Body of pancreas (tissue), 4 donors: ENCODE results near the gene ZNF837. TPM values are rescaled to one million over a fixed set of nuclear protein-coding genes. Genes with fewer than 3 reads are reported as not detected.

Experiments
- ATAC-seq: fragments of 150-250 bp; one replicate; pipeline ENCODE4 v1.9.1; 2016
- DNase-seq, 4 donors: peaks; one replicate each; pipeline ENCODE4 v3.0.0-alpha.2; 2019
- H3K27ac ChIP-seq, 4 donors: fragments of 200-600 bp; sonication (generic); 1 replicate in 3 of 4; 2 replicates in 1 of 4; pipeline versions ENCODE4 v1.5.1 to v1.6.1; 2016 to 2019; ENCODE audit warnings: mild to moderate bottlenecking in 1 of 4, mixed read lengths in 1 of 4, moderate library complexity in 1 of 4
- H3K27me3 ChIP-seq, 2 donors: fragments of 200-600 bp; sonication (generic); one replicate each; pipeline ENCODE4 v1.6.0; 2016; ENCODE audit warnings: mild to moderate bottlenecking in 1 of 2
- H3K36me3 ChIP-seq, 2 donors: fragments of 200-600 bp; sonication (generic); replicated peaks in 1 of 2; 2 replicates each; pipeline ENCODE4 v1.5.1; 2016; ENCODE audit warnings: low read depth in 2 of 2; ENCODE audit not compliant: insufficient read depth in 1 of 2
- H3K4me1 ChIP-seq: fragments of 200-600 bp; sonication (generic); one replicate; pipeline ENCODE4 v1.6.0; 2016
- H3K4me3 ChIP-seq, 2 donors: fragments of 200-600 bp; sonication (generic); 1 replicate in 1 of 2; 2 replicates in 1 of 2; pipeline ENCODE4 v1.5.1; 2016 to 2019
- H3K9me3 ChIP-seq, 3 donors: fragments of 200-600 bp; sonication (generic); 1 replicate in 2 of 3; 2 replicates in 1 of 3; pipeline ENCODE4 v1.5.1; 2016
- POLR2A ChIP-seq, 3 donors: fragments of 450-650 bp; IDR thresholded peaks; one replicate each; pipeline ENCODE4 v1.6.1; 2016; ENCODE audit warnings: antibody characterized with exemption in 3 of 3, mild to moderate bottlenecking in 2 of 3
- WGBS, 2 donors: methylation state at CpG; one replicate each; pipeline ENCODE4 v1.1.5; 2017; 5-methylcytosine and 5-hydroxymethylcytosine counted together
- intact Hi-C: fragments of 100-400 bp; cut with DNase I; formaldehyde crosslinking; loops from one replicate; pipeline ENCODE4 v1.15.1; 2023
- total RNA-seq, 2 donors: library from RNA; depleted of rRNA; stranded (reverse); fragments of >200 nt; gene quantifications; one replicate each; pipeline ENCODE4 v1.1.0, GENCODE V29; 2016
- TF ChIP-seq, protein P1 (sequence below), 7 experiments: fragments of 450-650 bp in 4 of 7; fragments of 200-600 bp in 3 of 7; sonication (generic) in 3 of 7; IDR thresholded peaks; one replicate each; pipeline ENCODE4 v1.5.1; 2016 to 2019; ENCODE audit warnings: antibody characterized with exemption in 7 of 7

The ZNF837 gene
- total RNA-seq, 2 donors from 2014 or later = 7.3 to 15.2 TPM

DNA sequence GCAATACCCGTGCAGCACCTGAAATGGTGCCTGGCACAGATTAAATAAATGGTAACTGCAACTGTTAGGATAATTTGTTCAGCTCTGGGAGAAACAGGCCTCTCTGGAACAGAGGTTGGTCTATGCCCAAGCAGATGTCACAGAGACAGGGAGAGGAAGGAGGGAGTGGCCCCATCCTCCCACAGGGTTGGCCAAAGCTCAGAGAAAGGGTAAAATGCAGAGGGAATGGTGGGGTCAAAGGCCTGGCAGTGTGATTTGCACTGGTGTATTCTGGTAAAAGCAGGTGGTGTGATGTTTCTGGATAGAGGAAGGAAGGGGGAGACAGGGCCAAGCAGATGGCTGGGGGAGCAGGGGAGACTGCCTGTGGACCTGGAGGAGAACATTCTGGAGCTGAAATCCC, 44.6 kb downstream of the ZNF837 start:
- Histone ChIP-seq H3K27ac (no peak overlapping the region), H3K27me3 (no peaks in the 10 kb centered on the region), H3K36me3 (peaks cover 0 to 2% of the 10 kb centered on the region in 2 donors), H3K9me3 (no peaks in the 10 kb centered on the region), H3K4me1 (no peaks in the 10 kb centered on the region), H3K4me3 (no peak overlapping the region)
- ATAC-seq (no peak), DNase-seq (no peak)
- 84 to 89% methylated on average over 1 of the region's 1 CpG for WGBS, 2 donors
- intact Hi-C loops = no loop called here
- no peak for TF ChIP-seq POLR2A (IDR thresholded peaks at IDR 0.05)
- TF ChIP-seq, protein P1, sequence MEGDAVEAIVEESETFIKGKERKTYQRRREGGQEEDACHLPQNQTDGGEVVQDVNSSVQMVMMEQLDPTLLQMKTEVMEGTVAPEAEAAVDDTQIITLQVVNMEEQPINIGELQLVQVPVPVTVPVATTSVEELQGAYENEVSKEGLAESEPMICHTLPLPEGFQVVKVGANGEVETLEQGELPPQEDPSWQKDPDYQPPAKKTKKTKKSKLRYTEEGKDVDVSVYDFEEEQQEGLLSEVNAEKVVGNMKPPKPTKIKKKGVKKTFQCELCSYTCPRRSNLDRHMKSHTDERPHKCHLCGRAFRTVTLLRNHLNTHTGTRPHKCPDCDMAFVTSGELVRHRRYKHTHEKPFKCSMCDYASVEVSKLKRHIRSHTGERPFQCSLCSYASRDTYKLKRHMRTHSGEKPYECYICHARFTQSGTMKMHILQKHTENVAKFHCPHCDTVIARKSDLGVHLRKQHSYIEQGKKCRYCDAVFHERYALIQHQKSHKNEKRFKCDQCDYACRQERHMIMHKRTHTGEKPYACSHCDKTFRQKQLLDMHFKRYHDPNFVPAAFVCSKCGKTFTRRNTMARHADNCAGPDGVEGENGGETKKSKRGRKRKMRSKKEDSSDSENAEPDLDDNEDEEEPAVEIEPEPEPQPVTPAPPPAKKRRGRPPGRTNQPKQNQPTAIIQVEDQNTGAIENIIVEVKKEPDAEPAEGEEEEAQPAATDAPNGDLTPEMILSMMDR (IDR thresholded peaks at IDR 0.05) = no peak

DNA sequence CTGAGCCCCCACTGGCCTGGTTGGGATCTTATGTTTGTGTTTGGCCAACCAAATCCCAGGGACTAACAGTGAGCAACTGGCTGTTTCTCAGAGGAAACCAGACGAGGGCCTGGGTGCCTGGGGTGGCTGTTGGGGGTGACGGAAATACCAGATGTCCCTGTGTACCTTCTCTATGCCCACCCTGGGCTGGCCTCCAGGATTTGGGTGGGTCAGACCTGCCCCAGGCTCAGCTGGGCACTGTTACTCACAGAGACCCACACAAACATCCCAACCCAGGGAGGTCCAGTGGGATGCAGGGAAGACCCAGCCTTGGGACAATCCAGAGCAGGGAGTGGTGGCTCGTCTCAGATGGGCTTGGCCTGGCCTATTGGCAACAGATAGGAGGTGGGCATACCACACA, 45.2 kb downstream of the ZNF837 start:
- H3K4me1 ChIP-seq = no peaks in the 10 kb centered on the region
- ATAC-seq (no peak), DNase-seq (no peak)
- H3K9me3 ChIP-seq = no peaks in the 10 kb centered on the region
- peaks cover 0 to 2% of the 10 kb centered on the region in 2 donors for H3K36me3 ChIP-seq
- TF ChIP-seq POLR2A (IDR thresholded peaks at IDR 0.05) = no peak
- TF ChIP-seq, protein P1 (IDR thresholded peaks at IDR 0.05) = no peak
- no peaks in the 10 kb centered on the region for H3K27me3 ChIP-seq
- intact Hi-C loops = no loop called here
- no peak overlapping the region for H3K4me3 ChIP-seq
- no peak overlapping the region for H3K27ac ChIP-seq
- WGBS, 2 donors = 79% methylated on average over 3 of the region's 3 CpGs; no CpG with 5 or more reads in 1 of the 2 donors

- no peaks in the 10 kb centered on the region for H3K4me1 ChIP-seq
- H3K9me3 ChIP-seq = no peaks in the 10 kb centered on the region
- no peak overlapping the region for H3K27ac ChIP-seq
- WGBS, 2 donors = 87 to 94% methylated on average over 12 to 13 of the region's 19 CpGs
- ATAC-seq (no peak), DNase-seq (no peak)
- peaks cover 0 to 2% of the 10 kb centered on the region in 2 donors for H3K36me3 ChIP-seq
- no peak for TF ChIP-seq POLR2A (IDR thresholded peaks at IDR 0.05)
- TF ChIP-seq, protein P1 (IDR thresholded peaks at IDR 0.05) = no peak
- no peak overlapping the region for H3K4me3 ChIP-seq
- H3K27me3 ChIP-seq = no peaks in the 10 kb centered on the region
- intact Hi-C loops = no loop called here
Measured at GRCh38 chr19:58334691-58335249, 46.1 kb downstream of the ZNF837 start.

DNA sequence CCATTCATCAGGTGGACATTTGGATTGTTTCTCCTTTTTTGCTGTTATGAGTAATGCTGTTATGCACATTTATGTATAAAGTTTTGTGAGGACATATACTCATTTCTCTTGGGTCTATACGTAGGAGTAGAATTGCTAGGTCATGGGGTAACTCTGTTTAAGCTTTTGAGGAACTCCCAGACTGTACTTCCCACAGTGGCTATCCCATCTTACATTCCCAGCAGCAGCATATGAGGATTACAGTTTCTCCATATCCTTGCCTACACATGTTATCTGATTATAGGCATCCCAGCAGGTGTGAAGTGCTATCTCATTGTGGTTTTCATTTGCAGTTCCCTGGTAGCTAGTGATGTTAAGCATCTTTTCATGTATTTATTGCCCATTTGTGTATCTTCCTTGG, 48.1 kb downstream of the ZNF837 start:
- no peak for ATAC-seq
- no peak overlapping the region for H3K4me3 ChIP-seq
- no peak for DNase-seq
- intact Hi-C loops = no loop called here
- H3K4me1 ChIP-seq = peaks cover 8% of the 10 kb centered on the region
- WGBS, 2 donors = 82 to 89% methylated on average over 1 of the region's 1 CpG
- H3K27me3 ChIP-seq = no peaks in the 10 kb centered on the region
- no peak for TF ChIP-seq POLR2A (IDR thresholded peaks at IDR 0.05)
- TF ChIP-seq, protein P1 (IDR thresholded peaks at IDR 0.05) = no peak
- no peaks in the 10 kb centered on the region for H3K36me3 ChIP-seq
- no peaks in the 10 kb centered on the region for H3K9me3 ChIP-seq
- H3K27ac ChIP-seq = no peak overlapping the region

DNA sequence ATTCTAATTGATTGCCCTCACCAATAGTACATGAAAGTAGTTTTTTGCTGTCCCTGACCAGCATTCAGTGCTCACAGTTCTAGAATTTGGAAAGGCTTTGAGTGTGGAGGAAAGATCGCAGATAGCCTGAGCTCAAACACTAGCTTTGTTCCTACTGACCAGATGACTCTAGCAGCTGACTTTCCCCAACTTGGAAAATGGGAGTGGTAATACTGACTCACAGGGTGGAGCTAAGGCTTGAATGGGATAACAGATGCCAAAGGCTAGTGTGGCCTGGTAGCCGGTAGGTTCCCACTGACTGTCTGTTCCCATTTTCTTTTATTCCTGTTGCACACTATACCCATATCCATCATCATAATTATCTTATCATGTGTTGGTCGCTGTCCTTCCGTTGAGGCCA, 50.4 kb downstream of the ZNF837 start:
- Histone ChIP-seq H3K4me1 (peaks cover 21% of the 10 kb centered on the region), H3K4me3 (no peak overlapping the region), H3K9me3 (no peaks in the 10 kb centered on the region), H3K36me3 (no peaks in the 10 kb centered on the region), H3K27me3 (no peaks in the 10 kb centered on the region), H3K27ac (no peak overlapping the region)
- WGBS, 2 donors = 67 to 77% methylated on average over 4 of the region's 4 CpGs
- intact Hi-C loops = no loop called here
- ATAC-seq (no peak), DNase-seq (no peak)
- TF ChIP-seq POLR2A (IDR thresholded peaks at IDR 0.05) = no peak
- TF ChIP-seq, protein P1 (IDR thresholded peaks at IDR 0.05) = no peak
